Hair follicular keratinocyte (primary cell): ENCODE measurements around the gene TDRD10. TPM values are rescaled to one million over a fixed set of nuclear protein-coding genes. Genes with fewer than 3 reads are reported as not detected.

ENCODE experiments used
- total RNA-seq: library from RNA; depleted of rRNA; stranded (reverse); fragments of >200 nt; gene quantifications from 2 replicates; pipeline ENCODE4 v1.2.3, GENCODE V29; 2015

TDRD10 gene
- total RNA-seq: not detected in 2 replicates

GRCh38 chr1:154502066-154502743 lies at the start of gene TDRD10, which contains the start of gene SHE:
Gene TDRD10 (plus strand): TSS chr1:154502219. CDS start chr1:154506904, 4,685 bp downstream.
Gene SHE (minus strand): TSS chr1:154502412. CDS start chr1:154502026, 386 bp downstream.

GRCh38 chr1:154557939-154558719 lies 56.1 kb downstream of the TDRD10 start, which contains the start of gene UBE2Q1:
Gene UBE2Q1 (minus strand): TSS chr1:154558662. CDS start chr1:154558553, 109 bp downstream.

GRCh38 chr1:154567386-154568156 lies 65.6 kb downstream of the TDRD10 start, which contains the start of gene CHRNB2:
Gene CHRNB2 (plus strand): TSS chr1:154567778. CDS start chr1:154568045, 267 bp downstream.

Other genes starting within 250 kb of the TDRD10 start
- 152 and 174 TPM in 2 replicates for gene HAX1, start 229.6 kb upstream of the TDRD10 start, total RNA-seq
- gene AQP10, start 181.1 kb upstream of the TDRD10 start, total RNA-seq: 0.08 TPM in 1 of 2 replicates, not detected in the other
- gene ATP8B2, start 176.7 kb upstream of the TDRD10 start, total RNA-seq: 16.8 and 20.8 TPM in 2 replicates
- 13.1 and 14.9 TPM in 2 replicates for gene IL6R, start 96.9 kb upstream of the TDRD10 start, total RNA-seq
- under 0.01 TPM in 1 of 2 replicates, not detected in the other for gene SHE, start 193 bp downstream of the TDRD10 start, total RNA-seq
- gene UBE2Q1, start 56.4 kb downstream of the TDRD10 start, total RNA-seq: 23.7 and 24.7 TPM in 2 replicates
- gene CHRNB2, start 65.6 kb downstream of the TDRD10 start, total RNA-seq: under 0.01 and 0.04 TPM in 2 replicates
- 50.1 and 51.3 TPM in 2 replicates for gene ADAR, start 106.0 kb downstream of the TDRD10 start, total RNA-seq